GM21381 (cell line): ENCODE measurements around the gene YIPF6.
"Not testable (repeated sequence)": the region's sequence is repeated elsewhere in the genome, so short reads cannot be mapped to it uniquely, and the experiment has no call there.

Experiments used
- ATAC-seq: cut with Tn5 transposase; IDR thresholded peaks from one replicate; pipeline ENCODE4 v1.9.1; 2021; ENCODE audit warnings: mild to moderate bottlenecking, moderate library complexity; ENCODE audit not compliant: unreplicated experiment

YIPF6 gene, protein sequence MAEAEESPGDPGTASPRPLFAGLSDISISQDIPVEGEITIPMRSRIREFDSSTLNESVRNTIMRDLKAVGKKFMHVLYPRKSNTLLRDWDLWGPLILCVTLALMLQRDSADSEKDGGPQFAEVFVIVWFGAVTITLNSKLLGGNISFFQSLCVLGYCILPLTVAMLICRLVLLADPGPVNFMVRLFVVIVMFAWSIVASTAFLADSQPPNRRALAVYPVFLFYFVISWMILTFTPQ

DNA sequence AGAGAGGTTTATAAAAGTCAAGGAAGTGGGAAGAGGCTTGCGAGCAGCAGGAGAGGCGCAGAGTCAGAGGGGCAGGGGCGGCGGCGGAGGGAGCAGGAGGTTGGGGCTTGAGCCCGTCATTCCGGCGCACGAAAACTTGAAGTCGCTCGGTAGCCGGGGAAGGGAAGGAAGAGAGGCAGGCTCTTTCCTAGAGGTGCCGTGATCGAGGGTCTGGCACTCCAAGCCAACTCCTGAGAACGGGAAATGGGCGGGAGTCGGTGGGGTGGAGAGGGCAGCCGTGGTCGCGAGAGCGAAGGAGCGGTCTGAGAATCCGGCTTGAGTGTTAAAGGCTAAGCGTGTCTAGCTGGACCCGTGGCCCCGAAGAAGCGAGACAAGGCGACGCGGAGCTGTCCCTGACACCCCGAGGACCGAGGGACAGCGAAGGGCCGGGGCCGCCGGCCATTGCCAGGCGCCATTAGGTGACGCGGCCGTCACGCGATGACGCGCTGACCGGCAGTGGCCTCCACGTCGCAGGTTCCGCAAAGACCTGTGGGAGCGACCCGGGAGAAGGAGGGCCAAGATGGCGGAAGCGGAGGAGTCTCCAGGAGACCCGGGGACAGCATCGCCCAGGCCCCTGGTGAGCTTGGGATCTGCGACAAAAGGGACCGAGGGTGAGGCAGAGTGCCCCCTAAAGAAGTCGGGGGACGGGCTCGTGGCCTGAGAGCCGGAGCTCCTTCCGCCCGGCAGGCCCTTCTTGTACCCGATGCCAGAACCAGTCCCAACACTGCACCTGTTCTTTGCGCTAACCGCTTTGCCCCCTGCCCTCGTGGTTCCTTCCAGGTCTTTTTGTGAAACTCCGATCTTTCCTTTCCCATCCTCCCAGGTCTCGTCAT, at the start of gene YIPF6:
YIPF6 (plus strand) TSS at position 544 of the 872 bp plus-strand sequence; CDS start at position 560, 16 bp downstream.
- ATAC-seq, result peak; percentile 97

GRCh38 chrX:68451720-68452119, 47.1 kb upstream of the YIPF6 start:
- ATAC-seq, result no peak

- ATAC-seq, result no peak
Measured at GRCh38 chrX:68454476-68455150, 44.2 kb upstream of the YIPF6 start.

DNA sequence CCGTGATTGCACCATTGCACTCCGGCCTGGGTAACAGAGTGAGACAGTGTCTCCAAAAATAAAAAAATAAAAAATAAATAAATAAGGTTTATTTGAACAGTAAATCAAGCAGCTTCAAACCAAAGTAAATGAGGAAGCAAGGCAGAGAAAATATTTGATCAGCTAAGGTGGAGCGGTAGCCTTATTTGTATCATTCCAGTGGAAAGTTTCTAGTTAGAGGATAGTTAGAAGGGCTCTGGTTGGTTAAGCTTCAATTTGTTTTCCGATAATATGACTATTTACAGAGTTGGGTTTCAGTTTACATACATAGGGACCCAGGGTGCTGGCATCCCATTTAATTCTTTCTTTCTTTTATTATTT, 43.7 kb upstream of the YIPF6 start:
- no peak for ATAC-seq

GRCh38 chrX:68461093-68461492, 37.8 kb upstream of the YIPF6 start:
- ATAC-seq, result no peak

DNA sequence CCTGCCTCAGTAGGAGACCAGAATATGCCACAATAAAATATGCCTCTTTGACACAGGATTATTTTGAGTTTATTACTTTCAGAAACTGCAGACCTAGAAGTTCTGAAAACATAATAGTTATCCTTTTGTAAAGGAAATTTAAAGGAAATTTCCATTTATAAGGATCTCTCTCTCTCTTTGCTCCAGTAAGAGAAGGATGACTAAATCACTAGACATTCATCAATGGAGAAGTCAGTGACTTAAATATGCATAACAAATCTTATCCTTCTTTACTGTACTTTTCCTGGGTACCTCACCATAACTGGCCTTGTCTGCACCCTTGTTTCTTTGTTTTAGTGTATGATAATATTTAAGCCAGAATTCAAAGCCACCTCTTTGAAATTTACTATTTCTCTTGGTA, 37.3 kb upstream of the YIPF6 start:
- no peak for ATAC-seq

GRCh38 chrX:68462197-68462596, 36.7 kb upstream of the YIPF6 start:
- ATAC-seq, result no peak

DNA sequence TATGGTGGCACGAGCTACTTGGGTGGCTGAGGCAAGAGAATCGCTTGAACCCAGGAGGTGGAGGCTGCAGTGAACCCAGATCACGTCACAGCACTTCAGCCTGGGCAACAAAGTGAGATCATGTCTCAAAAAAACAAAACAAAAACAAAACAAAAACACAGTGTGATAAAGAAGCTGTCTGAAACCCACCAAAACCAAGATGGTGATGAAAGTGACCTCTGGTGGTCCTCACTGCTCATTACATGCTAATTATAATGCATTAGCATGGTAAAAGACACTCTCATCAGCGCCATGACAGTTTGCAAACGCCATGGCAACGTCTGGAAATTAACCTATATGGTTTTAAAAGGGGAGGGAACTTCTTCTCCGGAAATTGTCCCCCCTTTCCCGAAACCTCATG, 36.2 kb upstream of the YIPF6 start:
- ATAC-seq, result no peak

DNA sequence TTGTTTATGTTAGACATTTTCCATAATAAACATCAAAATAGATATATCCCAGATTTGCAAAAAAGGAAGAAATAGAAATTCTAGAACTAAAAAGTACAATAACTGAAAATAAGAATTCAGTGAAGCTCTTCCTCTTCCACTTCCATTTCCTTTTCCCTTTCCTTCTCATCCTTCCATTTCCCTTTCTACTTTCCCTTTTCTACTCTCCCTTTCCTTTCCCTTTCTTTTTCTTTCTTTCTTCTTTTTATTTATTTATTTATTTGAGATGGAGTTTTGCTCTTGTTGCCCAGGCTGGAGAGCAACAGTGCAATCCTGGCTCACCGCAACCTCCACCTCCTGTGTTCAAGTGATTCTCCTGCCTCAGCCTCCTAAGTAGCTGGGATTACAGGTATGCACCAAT, 35.0 kb upstream of the YIPF6 start:
- ATAC-seq, result no peak

- ATAC-seq, result no peak
Measured at GRCh38 chrX:68464796-68465195, 34.1 kb upstream of the YIPF6 start.

GRCh38 chrX:68480969-68481368, 17.9 kb upstream of the YIPF6 start:
- ATAC-seq, result no peak

GRCh38 chrX:68486198-68486597, 12.7 kb upstream of the YIPF6 start:
- ATAC-seq, result not testable (repeated sequence)

GRCh38 chrX:68487254-68487653, 11.6 kb upstream of the YIPF6 start:
- ATAC-seq, result no peak

DNA sequence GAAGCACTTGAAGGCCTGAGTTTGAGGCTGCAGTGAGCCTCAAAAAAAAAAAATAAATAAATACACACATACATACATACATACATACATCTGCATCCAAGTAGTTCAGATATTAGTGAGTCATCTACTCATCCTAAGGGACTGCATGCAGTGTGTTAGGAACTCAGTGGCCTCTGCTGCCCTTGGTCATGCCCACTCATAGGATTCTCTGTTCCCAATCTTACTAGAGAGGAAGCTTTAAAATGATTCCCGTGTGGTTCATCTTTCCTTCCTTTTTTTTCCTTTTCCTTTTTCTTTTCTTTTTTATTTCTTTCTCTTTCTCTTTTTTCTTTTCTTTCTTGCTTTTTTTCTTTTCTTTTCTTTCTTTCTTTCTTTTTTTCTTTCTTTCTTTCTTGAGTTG, 10.9 kb upstream of the YIPF6 start:
- no peak for ATAC-seq

GRCh38 chrX:68488657-68489056, 10.2 kb upstream of the YIPF6 start:
- ATAC-seq, result no peak

DNA sequence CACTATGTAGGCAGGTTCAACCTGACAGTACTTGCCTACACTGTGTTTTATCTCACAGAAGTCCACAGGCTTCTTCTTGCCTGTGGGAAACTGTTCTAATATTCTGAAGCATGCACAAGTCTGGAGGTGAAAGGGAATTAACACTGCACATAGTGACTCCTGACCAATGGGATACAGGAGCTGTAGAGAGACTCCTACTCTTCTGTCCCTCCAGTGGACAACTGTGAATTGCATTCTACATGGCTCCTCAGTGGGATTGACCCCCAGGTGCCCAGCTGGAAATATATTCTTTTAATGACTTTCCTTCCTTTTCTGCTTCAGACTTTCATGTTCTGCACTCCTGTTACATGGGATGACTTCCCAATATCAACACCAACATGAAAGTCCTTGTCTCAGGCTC, 8.2 kb upstream of the YIPF6 start:
- no peak for ATAC-seq

GRCh38 chrX:68492583-68492982, 6.3 kb upstream of the YIPF6 start:
- ATAC-seq, result no peak

GRCh38 chrX:68493776-68494175, 5.1 kb upstream of the YIPF6 start:
- not testable (repeated sequence) for ATAC-seq

GRCh38 chrX:68498044-68498507, 775 bp upstream of the YIPF6 start:
- ATAC-seq, result no peak

- no peak for ATAC-seq
Measured at GRCh38 chrX:68499543-68500504, 973 bp downstream of the YIPF6 start.
